Myocyte (in vitro differentiated cells): ENCODE results near the gene CACNA2D3. TPM values are rescaled to one million over a fixed set of nuclear protein-coding genes. Genes with fewer than 3 reads are reported as not detected.
"Not testable (repeated sequence)": the region's sequence is repeated elsewhere in the genome, so short reads cannot be mapped to it uniquely, and the experiment has no call there.

Experiments
- DNase-seq: peaks from one replicate; pipeline ENCODE4 v3.0.0-alpha.2; 2012; ENCODE audit warnings: low read depth
- total RNA-seq: library from RNA; depleted of rRNA; stranded (reverse); fragments of >200 nt; gene quantifications from 2 replicates; pipeline ENCODE4 v1.2.3, GENCODE V29; 2014

CACNA2D3 gene
- total RNA-seq, 1 donor from 2014 or later: 0.11 TPM

- DNase-seq: no peak
Measured at GRCh38 chr3:54443561-54444161, 321.3 kb downstream of the CACNA2D3 start.

DNA sequence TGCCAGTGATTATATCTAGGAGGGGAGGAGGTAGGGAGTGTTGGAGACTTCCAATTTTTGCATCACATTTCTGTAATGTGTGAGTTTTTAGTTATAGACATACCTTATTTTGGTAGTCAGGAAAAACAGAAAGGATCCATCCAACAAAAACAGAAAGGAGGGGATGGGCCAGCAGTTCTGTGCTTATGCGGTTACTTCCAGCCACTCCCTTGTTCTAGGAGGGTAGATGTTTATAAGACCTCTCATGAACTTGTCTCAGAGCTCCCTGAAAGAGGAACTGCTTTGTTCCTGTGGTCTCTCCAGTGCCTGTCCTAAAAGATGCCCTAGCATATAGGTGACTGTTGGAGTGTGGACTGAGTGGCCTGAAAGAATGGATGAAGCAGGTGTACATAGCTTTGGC, 323.3 kb downstream of the CACNA2D3 start:
- DNase-seq: no peak

DNA sequence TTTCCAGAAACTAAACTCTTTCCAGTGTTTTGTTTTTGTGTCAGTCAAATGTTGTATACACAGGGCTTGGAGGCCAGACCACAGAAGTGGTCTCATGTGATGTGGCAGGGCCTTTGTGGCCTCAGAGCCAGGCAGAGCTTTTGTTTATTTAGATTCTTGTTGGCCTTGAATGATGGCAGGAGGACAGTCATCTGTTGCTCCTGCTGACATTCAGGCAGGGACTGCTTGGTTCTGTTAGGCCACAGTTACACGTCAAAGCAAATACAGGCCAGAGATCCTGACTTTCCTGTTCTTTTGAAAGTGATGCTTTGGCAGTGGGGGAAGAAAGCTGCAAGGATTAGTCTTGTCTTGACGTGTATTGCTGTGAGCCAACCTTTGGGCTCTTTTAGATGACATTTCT, 325.1 kb downstream of the CACNA2D3 start:
- no peak for DNase-seq

GRCh38 chr3:54454806-54455205, 332.5 kb downstream of the CACNA2D3 start:
- no peak for DNase-seq

- DNase-seq: no peak
Measured at GRCh38 chr3:54458357-54458756, 336.0 kb downstream of the CACNA2D3 start.

DNA sequence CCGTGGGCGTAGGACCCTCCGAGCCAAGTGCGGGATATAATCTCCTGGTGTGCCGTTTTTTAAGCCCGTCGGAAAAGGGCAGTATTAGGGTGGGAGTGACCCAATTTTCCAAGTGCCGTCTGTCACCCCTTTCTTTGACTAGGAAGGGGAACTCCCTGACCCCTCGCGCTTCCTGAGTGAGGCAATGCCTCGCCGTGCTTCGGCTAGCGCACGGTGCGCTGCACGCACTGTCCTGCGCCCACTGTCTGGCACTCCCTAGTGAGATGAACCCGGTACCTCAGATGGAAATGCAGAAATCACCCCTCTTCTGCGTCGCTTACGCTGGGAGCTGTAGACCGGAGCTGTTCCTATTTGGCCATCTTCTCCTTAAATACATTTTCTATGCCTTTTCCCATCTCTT, 342.2 kb downstream of the CACNA2D3 start:
- DNase-seq: not testable (repeated sequence)

DNA sequence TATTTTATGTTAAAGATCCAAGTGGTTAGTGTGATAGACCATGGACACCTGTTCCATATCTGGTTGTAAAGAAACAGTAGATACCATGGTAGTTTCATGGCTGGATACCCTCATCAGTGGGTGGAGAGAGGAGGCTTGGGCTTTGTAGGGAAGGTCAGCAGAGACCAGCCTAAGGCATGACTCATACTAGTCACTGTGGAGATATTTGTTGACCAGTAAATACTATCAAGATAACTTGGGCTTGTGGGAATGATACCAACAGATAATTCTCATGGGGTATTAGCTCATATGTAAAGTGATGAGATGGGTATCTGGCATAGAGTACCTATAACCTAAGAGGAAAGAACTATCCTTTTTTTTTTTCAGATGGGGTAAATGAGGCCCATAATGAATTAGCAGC, 354.5 kb downstream of the CACNA2D3 start:
- no peak for DNase-seq

DNA sequence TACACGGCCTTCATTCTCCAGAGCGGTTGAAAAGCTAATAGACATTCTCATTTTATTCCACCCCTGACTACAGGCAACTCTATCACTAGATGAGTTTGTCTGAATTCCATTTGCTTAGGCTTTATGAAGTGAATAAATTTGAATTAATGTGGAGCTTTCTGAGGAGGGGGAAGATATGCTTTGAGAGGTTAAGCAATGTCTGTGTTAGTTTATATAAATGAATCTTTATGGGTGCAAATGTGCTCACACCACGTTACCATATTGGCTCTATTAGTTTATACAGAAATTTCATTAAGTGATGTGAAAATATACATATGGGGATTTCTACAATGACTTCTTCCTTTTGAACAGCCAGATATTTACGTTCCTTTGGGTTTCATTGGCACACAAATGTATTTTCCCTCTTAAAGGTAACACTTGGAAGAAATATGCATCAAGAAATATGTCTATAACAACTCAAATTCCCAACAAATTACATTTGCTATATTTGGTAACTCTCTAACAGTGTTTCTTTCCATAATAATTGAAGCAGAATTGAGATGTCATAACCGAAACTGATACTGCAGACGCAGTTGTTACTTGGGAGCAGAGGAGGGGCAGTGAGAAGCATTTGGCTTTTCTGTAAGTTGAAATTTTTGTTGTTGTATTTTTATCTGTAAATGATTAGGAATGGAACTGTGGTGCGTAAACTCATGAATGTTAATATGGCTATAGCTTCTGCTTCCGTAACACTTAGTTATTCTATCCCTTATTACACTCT, 359.4 kb downstream of the CACNA2D3 start:
- DNase-seq: no peak

- no peak for DNase-seq
Measured at GRCh38 chr3:54484334-54484733, 362.0 kb downstream of the CACNA2D3 start.

GRCh38 chr3:54486317-54486716, 364.0 kb downstream of the CACNA2D3 start:
- DNase-seq: no peak

- no peak for DNase-seq
Measured at GRCh38 chr3:54488297-54488696, 365.9 kb downstream of the CACNA2D3 start.

- no peak for DNase-seq
Measured at GRCh38 chr3:54494209-54494608, 371.9 kb downstream of the CACNA2D3 start.

- DNase-seq: no peak
Measured at GRCh38 chr3:54506603-54507002, 384.3 kb downstream of the CACNA2D3 start.

DNA sequence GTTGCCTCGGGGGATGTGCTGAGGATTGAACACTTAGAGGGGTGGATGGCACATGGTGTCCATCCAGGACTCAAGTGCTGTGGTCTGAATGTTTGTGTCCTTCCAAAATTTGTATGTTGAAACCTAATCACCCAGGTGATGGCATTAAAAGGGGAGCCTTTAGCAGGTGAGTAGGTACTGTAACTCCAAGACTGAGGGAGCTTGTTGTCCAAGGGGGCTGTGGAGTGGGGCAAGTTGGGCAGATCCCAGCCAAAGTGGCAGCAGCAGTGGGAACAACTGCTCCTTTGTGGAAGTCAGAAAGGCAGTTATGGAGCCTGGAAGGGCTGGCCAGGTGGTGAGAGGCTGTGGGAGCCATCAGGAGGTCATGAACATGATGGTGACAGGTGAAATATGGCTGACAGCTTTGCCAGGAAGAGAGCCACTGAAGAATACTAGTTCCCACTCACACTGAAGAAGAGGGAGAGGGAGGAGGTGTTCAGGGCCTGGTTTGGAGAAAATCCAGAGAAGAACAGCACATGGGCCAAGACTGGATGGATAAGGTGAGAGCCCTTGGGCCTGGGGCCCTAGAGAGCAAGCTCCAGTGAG, 385.6 kb downstream of the CACNA2D3 start:
- no peak for DNase-seq

DNA sequence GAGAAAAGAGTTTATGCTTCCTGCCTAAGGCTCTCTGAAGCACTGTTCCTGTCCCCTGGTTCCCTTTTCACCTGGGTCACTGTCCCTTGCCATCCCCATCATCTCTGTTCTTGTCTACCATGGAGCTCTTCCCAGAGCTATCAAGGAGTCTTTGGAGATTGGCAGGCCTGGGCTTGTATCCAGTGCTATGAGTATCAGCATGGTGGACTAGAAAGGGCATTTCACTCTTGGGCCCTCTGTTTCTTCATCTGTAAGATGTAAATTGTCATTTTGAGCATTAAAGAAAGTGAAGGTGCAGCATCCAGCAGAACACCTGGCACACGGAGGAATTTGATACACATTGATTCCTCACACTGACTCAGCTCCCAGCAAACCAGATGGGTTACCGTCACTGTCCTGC, 388.2 kb downstream of the CACNA2D3 start:
- DNase-seq: no peak

- DNase-seq: no peak
Measured at GRCh38 chr3:54511766-54512365, 389.5 kb downstream of the CACNA2D3 start.

- no peak for DNase-seq
Measured at GRCh38 chr3:54514006-54514405, 391.7 kb downstream of the CACNA2D3 start.

- DNase-seq: no peak
Measured at GRCh38 chr3:54514416-54514815, 392.1 kb downstream of the CACNA2D3 start.

DNA sequence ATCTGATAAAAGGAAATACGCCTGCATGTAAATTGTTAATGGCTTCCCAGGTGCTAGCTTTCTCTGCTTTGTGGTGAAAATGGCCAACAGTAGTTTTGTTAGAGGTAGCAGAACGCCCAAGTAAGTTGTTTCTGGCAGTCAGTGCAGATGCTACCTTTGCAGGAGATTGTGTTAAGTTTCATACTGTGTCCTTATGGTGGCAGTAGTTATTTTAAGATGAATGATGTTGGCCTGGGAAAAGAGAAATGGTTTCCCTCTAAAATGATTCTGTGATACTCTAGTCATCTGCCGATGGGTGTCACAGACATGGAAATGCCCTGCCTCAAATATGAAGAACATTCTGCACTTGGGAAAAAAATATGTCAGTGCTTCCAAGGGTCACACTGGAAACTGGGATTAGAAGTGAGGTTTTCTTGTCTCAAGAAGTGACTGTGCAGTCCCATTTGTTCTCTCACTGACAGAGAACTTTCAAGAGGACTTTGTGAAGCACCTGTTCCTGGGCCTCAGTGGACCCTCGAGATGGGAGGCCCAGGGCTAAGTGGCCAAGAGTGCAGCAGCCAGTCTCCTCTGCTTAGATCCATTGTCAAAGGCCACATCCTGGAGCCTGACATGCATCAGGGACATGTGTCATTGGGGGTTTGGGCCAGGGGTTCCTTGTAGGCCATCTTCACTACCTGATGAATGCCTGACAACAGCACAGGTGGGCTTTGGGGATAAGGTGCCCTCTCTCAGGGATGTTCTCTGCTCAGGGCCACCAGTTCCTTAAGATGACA, 393.3 kb downstream of the CACNA2D3 start:
- DNase-seq: no peak

- DNase-seq: no peak
Measured at GRCh38 chr3:54517424-54517823, 395.1 kb downstream of the CACNA2D3 start.

DNA sequence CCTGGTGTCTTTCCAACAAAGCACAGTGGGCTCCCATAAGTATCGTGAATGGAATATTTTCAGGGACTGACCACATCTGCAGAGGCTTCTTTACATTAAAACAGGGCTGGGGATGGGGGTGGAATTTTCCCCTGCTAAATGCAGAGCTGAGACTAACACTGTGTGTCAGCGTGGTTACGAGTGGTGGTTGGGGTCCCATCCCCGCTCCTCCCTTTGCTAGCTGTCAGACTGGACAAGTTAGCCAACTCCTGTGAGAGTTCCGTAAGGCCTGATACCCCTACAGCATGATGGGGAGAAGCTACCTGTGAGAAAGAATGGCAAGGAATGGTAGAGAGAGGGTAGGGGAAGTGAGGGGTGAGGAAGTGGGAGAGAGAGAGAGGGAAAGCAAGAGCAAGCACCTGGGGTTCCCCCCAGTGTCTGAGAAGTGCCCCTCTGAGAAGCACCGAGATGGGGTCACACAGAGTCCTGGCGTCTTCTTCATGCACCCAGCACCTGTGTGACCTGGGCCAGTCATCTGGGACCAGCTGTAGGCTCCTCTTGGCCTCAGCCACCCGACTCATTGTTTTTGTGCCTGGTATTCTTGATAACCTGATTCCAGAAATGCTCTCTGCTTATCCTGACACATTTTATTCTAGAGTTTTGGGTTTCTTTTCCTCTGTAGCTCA, 395.8 kb downstream of the CACNA2D3 start:
- no peak for DNase-seq
